ENCODE data around the gene TBC1D13. TPM values are rescaled to one million over a fixed set of nuclear protein-coding genes. Genes with fewer than 3 reads are reported as not detected.
A peak's percentile ranks its signal among the peaks of the same experiment; 100 is the strongest.

TBC1D13 gene
- total and polyA plus RNA-seq, 2 of the 13 experiments (the other 11 are each of a cell fraction or from before 2014, with no cell fraction given), result 17.9 to 19.7 TPM

- TF ChIP-seq GRHL1 (CRISPR knock-in tag; conservative IDR thresholded peaks at IDR 0.05) (no peak), RBM22 (optimal IDR thresholded peaks at IDR 0.05; ENCODE audit: low read length) (no peak), PBX2 (CRISPR knock-in tag; IDR thresholded peaks at IDR 0.05) (no peak), ZC3H4 (CRISPR knock-in tag; IDR thresholded peaks at IDR 0.05; ENCODE audit: borderline replicate concordance) (0 out of 2 replicates have a peak, but pooled peaks have one; percentile 69), TCF7L2 (IDR thresholded peaks at IDR 0.05; ENCODE audit: low read depth, low read length) (no peak), SMAD9 (CRISPR knock-in tag; IDR thresholded peaks at IDR 0.05) (no peak), SCMH1 (CRISPR knock-in tag; IDR thresholded peaks at IDR 0.05; ENCODE audit: borderline replicate concordance) (no peak), ZNF138 (CRISPR knock-in tag; IDR thresholded peaks at IDR 0.05; ENCODE audit: low read depth) (peak; percentile 86; the same call in 1 of the 2 replicates), SPEN (CRISPR knock-in tag; IDR thresholded peaks at IDR 0.05; ENCODE audit: low read depth) (peak; percentile 70), NCOR1 (IDR thresholded peaks at IDR 0.05; ENCODE audit: borderline replicate concordance, low read length) (no peak), SMAD1 (CRISPR knock-in tag; IDR thresholded peaks at IDR 0.05; ENCODE audit: borderline replicate concordance, low read depth) (no peak), PHF21A (CRISPR knock-in tag; IDR thresholded peaks at IDR 0.05) (0 out of 2 replicates have a peak, but pooled peaks have one; percentile 24), ZNF552 (CRISPR knock-in tag; IDR thresholded peaks at IDR 0.05; ENCODE audit: borderline replicate concordance) (no peak), ARID4A (CRISPR knock-in tag; IDR thresholded peaks at IDR 0.05; ENCODE audit: borderline replicate concordance) (peak; percentile 97), ZNF235 (CRISPR knock-in tag; IDR thresholded peaks at IDR 0.05; ENCODE audit: borderline replicate concordance) (no peak), HMGA1 (CRISPR knock-in tag; conservative IDR thresholded peaks at IDR 0.05) (no peak), POLR2AphosphoS5 (IDR thresholded peaks at IDR 0.05; ENCODE audit: low read depth, low read length) (peak; percentile 76), SRSF9 (IDR thresholded peaks at IDR 0.05; ENCODE audit: borderline replicate concordance, insufficient read depth, low read depth, low read length, poor library complexity, severe bottlenecking) (no peak), DZIP1 (CRISPR knock-in tag; IDR thresholded peaks at IDR 0.05) (no peak)
Observed at GRCh38 chr9:128829477-128830251, 42.6 kb downstream of the TBC1D13 start, which contains the start of gene SPOUT1 (continued).
